ENCODE data around the gene IRAK1. TPM values are rescaled to one million over a fixed set of nuclear protein-coding genes. Genes with fewer than 3 reads are reported as not detected.

Gene IRAK1
- total RNA-seq, 2 donors from 2014 or later = 71.0 to 83.9 TPM

DNA sequence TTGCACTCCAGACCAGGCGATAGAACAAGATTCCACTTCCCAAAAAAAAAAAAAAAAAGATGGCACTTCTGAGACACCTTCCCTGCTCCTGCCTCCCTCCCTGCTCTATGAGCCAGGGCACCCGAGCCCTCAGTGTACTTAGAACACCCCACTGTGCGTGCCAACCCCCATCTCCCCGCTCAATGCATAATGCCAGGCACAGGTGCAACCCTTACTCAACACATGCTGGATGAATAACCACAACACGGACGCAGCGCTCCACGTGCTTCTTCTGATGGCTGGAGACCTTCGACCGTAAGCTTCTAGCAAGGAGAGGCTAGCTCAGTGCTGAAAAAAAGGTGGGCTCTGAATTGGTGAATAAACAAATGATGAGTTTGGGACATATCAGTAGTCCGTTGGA, 19.9 kb upstream of the IRAK1 start:
- H3K27me3 ChIP-seq (replicated peaks; ENCODE audit: insufficient read depth) = no peaks in the 10 kb centered on the region
- ATAC-seq (ENCODE audit: insufficient number of reproducible peaks, low FRiP score, low read depth) = no peak
- peaks cover 18 to 45% of the 10 kb centered on the region in 2 donors for H3K4me1 ChIP-seq (ENCODE audit: control insufficient read depth in 1 of 2, low read depth in 2 of 2)
- DNase-seq (ENCODE audit: low spot score) = no peak
- H3K36me3 ChIP-seq = no peaks in the 10 kb centered on the region
- TF ChIP-seq, protein P1, sequence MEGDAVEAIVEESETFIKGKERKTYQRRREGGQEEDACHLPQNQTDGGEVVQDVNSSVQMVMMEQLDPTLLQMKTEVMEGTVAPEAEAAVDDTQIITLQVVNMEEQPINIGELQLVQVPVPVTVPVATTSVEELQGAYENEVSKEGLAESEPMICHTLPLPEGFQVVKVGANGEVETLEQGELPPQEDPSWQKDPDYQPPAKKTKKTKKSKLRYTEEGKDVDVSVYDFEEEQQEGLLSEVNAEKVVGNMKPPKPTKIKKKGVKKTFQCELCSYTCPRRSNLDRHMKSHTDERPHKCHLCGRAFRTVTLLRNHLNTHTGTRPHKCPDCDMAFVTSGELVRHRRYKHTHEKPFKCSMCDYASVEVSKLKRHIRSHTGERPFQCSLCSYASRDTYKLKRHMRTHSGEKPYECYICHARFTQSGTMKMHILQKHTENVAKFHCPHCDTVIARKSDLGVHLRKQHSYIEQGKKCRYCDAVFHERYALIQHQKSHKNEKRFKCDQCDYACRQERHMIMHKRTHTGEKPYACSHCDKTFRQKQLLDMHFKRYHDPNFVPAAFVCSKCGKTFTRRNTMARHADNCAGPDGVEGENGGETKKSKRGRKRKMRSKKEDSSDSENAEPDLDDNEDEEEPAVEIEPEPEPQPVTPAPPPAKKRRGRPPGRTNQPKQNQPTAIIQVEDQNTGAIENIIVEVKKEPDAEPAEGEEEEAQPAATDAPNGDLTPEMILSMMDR (IDR thresholded peaks at IDR 0.05) = no peak
- no peak overlapping the region for H3K27ac ChIP-seq
- H3K9me3 ChIP-seq = no peaks in the 10 kb centered on the region
- H3K4me3 ChIP-seq = no peak overlapping the region

DNA sequence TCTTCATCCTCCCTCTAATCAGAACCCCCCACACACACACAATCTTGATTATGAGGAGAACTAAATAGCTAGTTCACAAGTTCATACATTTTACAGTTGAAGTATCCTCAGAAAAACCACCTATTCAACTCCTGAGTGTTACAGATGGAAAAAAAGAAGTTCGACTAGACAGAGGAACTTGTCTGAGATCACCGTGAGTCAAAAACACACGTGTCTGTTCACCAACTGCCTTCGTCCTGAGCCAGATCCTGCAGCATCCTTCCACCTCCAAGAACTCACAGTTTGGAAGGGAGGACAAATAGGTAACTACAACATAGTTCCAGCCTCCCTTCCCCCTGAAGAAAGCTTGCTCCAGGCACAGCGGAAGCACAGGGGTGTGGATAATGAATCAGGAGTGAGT, 19.0 kb upstream of the IRAK1 start:
- no peak for ATAC-seq (ENCODE audit: insufficient number of reproducible peaks, low FRiP score, low read depth)

DNA sequence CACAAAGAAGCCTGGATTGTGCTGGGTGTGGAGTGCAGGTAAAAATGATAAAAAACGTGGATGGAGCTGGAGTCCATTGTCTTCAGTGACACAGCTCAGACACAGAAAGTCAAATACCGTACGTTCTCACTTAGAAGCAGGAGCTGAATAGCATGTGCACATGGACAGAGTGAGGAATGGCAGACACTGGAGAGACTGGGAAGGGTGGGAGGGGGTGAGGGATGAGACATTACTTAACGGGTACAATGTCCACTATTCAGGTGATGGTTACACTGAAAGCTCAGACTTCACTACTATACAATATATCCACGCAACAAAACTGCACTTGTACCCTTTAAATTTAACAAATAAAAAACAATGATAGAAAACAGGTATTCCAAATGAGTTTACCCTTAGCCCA, 18.1 kb upstream of the IRAK1 start:
- H3K9me3 ChIP-seq = no peaks in the 10 kb centered on the region
- H3K36me3 ChIP-seq = no peaks in the 10 kb centered on the region
- ATAC-seq (ENCODE audit: insufficient number of reproducible peaks, low FRiP score, low read depth) = no peak
- H3K27me3 ChIP-seq (replicated peaks; ENCODE audit: insufficient read depth) = no peaks in the 10 kb centered on the region
- H3K4me1 ChIP-seq (ENCODE audit: control insufficient read depth in 1 of 2, low read depth in 2 of 2) = peaks cover 14 to 35% of the 10 kb centered on the region in 2 donors
- H3K4me3 ChIP-seq = no peak overlapping the region
- no peak overlapping the region for H3K27ac ChIP-seq
- DNase-seq (ENCODE audit: low spot score) = no peak
- TF ChIP-seq, protein P1 (IDR thresholded peaks at IDR 0.05) = no peak

More for the DNA sequence above, 19.0 kb upstream of the IRAK1 start:
- Histone ChIP-seq H3K4me1 (ENCODE audit: control insufficient read depth in 1 of 2, low read depth in 2 of 2) (peaks cover 18 to 36% of the 10 kb centered on the region in 2 donors), H3K4me3 (no peak overlapping the region), H3K9me3 (no peaks in the 10 kb centered on the region), H3K27me3 (replicated peaks; ENCODE audit: insufficient read depth) (no peaks in the 10 kb centered on the region), H3K36me3 (no peaks in the 10 kb centered on the region), H3K27ac (no peak overlapping the region)
- no peak for DNase-seq (ENCODE audit: low spot score)
- TF ChIP-seq, protein P1 (IDR thresholded peaks at IDR 0.05) = no peak

DNA sequence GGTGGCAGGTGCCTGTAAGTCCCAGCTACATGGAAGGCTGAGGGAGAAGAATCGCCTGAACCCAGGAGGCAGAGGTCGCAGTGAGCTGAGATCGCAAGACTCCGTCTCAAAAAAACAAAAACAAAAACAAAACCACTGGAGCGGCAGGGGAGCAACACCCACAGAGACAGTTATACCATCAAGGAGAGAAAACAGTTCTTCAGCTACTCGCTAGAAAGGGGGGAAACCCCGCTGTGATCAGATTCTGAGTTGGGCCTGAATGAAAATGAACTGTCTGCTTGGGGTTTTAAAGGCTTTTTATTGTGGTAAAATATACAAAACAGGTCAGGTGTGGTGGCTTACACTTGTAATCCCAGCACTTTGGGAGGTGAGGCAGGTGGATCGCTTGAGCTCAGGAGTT, 16.8 kb upstream of the IRAK1 start:
- Histone ChIP-seq H3K4me1 (ENCODE audit: control insufficient read depth in 1 of 2, low read depth in 2 of 2) (peaks cover 10 to 23% of the 10 kb centered on the region in 2 donors), H3K4me3 (no peak overlapping the region), H3K36me3 (peaks cover under 1% of the 10 kb centered on the region), H3K27ac (no peak overlapping the region), H3K9me3 (no peaks in the 10 kb centered on the region), H3K27me3 (replicated peaks; ENCODE audit: insufficient read depth) (no peaks in the 10 kb centered on the region)
- TF ChIP-seq, protein P1 (IDR thresholded peaks at IDR 0.05) = no peak
- ATAC-seq (ENCODE audit: insufficient number of reproducible peaks, low FRiP score, low read depth) = no peak
- DNase-seq (ENCODE audit: low spot score) = no peak

DNA sequence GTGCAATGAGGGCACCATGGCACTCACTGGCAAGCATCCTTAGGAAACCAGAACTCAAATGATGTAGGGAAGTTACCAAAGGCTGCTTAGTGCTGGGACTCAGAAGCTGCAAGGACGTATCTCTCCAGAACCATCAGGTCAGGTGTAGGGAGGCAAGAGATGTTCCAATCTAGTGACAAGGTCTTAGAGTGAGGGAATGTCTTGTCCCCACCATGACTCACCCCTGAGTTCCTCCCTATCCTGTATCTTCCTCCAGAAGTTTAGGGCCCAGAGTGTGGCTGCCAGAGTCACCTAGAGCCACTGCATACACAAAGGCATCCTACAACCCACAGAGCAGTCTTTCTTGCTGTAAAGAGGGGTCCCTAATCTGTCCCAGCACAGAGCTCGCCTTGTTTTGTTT, 14.1 kb upstream of the IRAK1 start:
- Histone ChIP-seq H3K4me3 (no peak overlapping the region), H3K27ac (no peak overlapping the region), H3K4me1 (ENCODE audit: control insufficient read depth in 1 of 2, low read depth in 2 of 2) (peaks cover 2 to 15% of the 10 kb centered on the region in 2 donors), H3K27me3 (replicated peaks; ENCODE audit: insufficient read depth) (no peaks in the 10 kb centered on the region), H3K36me3 (peaks cover 12% of the 10 kb centered on the region), H3K9me3 (no peaks in the 10 kb centered on the region)
- TF ChIP-seq, protein P1 (IDR thresholded peaks at IDR 0.05) = no peak
- ATAC-seq (ENCODE audit: insufficient number of reproducible peaks, low FRiP score, low read depth) (no peak), DNase-seq (ENCODE audit: low spot score) (no peak)
